ENCODE results near the gene CSMD2.

GRCh38 chr1:33670567-33670966 is 494.5 kb downstream of the CSMD2 start:
- no peak for TF ChIP-seq KAT7 (CRISPR knock-in tag; IDR thresholded peaks at IDR 0.05; ENCODE audit: borderline replicate concordance)
- no peak for TF ChIP-seq NFYB (CRISPR knock-in tag; conservative IDR thresholded peaks at IDR 0.05; ENCODE audit: low read depth)
- no peak for TF ChIP-seq CTCF (IDR thresholded peaks at IDR 0.05)
- no peak for TF ChIP-seq ZNF232 (CRISPR knock-in tag; IDR thresholded peaks at IDR 0.05)
- TF ChIP-seq FOXJ3 (CRISPR knock-in tag; IDR thresholded peaks at IDR 0.05; ENCODE audit: borderline replicate concordance) = no peak
- no peak for TF ChIP-seq TEAD1 (CRISPR knock-in tag; IDR thresholded peaks at IDR 0.05)
- no peak for TF ChIP-seq ELF4 (CRISPR knock-in tag; IDR thresholded peaks at IDR 0.05; ENCODE audit: low read depth)
- no peak for TF ChIP-seq MAX (CRISPR knock-in tag; IDR thresholded peaks at IDR 0.05)
- no peak for TF ChIP-seq ZBTB21 (CRISPR knock-in tag; IDR thresholded peaks at IDR 0.05; ENCODE audit: borderline replicate concordance)
- no peak for TF ChIP-seq MYBL2 (CRISPR knock-in tag; IDR thresholded peaks at IDR 0.05)
- no peak for TF ChIP-seq AR (CRISPR knock-in tag; IDR thresholded peaks at IDR 0.05)
- no peak for TF ChIP-seq HMGA2 (CRISPR knock-in tag; IDR thresholded peaks at IDR 0.05)

All from WTC11 (cell line).